ENCODE data around the gene DNAJC18. TPM values are rescaled to one million over a fixed set of nuclear protein-coding genes. Genes with fewer than 3 reads are reported as not detected.
"Not testable (repeated sequence)": the region's sequence is repeated elsewhere in the genome, so short reads cannot be mapped to it uniquely, and the experiment has no call there.

The DNAJC18 gene
- total RNA-seq, 1 experiment from 2014 or later, result 16.7 TPM

DNA sequence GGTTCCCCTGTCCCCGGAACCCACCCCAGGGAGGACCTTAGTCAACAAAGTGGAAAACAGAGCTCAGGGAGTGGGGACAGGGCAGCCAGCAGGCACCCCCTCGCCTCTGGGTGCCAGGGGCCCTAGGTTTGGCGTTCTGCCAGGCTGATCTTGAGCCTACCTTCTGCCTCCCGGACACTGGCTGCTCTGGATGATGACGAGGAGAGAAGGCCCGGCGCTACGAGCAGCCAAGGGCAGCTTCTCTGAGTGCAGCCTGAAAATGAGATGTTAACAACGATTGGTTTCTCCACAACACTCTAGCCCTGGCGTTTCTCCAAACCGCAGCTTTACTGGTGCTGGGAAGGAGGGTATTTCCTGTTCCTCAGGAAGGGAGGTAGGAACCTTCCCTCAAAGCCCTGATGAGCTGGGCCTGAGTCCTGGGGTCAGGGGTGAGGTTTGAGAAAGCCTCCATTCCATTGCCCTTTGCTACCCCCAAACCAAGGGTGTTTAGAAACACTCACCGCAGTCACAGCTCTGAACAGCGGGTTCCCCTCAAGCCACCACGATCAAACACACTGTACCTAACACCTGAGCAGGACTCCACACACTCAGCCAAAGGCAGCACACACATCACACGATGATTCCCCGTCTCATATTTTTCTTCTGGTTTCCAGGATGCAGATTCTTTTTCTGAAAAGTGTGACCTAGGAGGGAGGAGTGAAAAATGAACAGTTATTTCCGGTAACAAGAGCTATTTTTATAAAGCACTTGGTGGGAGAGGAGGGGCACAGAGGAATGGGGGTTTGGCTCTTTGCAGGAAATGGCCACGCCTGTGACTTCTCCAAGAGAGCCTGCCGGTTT is 42.9 kb upstream of the DNAJC18 start, which contains the start of gene STING1:
Gene STING1, minus strand, starts transcription at position 709 of the 840 bp plus-strand sequence. CDS start 1,054 bp downstream, outside the sequence.
- H3K4me3 ChIP-seq (ENCODE audit: low read depth, low read length, poor library complexity, severe bottlenecking), result peak within 1 kb of the TSS; percentile 55
- TF ChIP-seq, protein P1, sequence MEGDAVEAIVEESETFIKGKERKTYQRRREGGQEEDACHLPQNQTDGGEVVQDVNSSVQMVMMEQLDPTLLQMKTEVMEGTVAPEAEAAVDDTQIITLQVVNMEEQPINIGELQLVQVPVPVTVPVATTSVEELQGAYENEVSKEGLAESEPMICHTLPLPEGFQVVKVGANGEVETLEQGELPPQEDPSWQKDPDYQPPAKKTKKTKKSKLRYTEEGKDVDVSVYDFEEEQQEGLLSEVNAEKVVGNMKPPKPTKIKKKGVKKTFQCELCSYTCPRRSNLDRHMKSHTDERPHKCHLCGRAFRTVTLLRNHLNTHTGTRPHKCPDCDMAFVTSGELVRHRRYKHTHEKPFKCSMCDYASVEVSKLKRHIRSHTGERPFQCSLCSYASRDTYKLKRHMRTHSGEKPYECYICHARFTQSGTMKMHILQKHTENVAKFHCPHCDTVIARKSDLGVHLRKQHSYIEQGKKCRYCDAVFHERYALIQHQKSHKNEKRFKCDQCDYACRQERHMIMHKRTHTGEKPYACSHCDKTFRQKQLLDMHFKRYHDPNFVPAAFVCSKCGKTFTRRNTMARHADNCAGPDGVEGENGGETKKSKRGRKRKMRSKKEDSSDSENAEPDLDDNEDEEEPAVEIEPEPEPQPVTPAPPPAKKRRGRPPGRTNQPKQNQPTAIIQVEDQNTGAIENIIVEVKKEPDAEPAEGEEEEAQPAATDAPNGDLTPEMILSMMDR (conservative IDR thresholded peaks at IDR 0.05; ENCODE audit: low read depth, low read length), result no peak
- no peak for TF ChIP-seq EZH2 (IDR thresholded peaks at IDR 0.05; ENCODE audit: borderline replicate concordance, low read depth, low read length, poor library complexity, severe bottlenecking)
- POLR2A ChIA-PET (ENCODE audit: low non-redundant PET), result interaction anchor here (0.6 kb wide), 2 partner anchors 192 to 992 kb away, joined by 3 to 4 read pairs; no protein-coding TSS in a partner anchor

DNA sequence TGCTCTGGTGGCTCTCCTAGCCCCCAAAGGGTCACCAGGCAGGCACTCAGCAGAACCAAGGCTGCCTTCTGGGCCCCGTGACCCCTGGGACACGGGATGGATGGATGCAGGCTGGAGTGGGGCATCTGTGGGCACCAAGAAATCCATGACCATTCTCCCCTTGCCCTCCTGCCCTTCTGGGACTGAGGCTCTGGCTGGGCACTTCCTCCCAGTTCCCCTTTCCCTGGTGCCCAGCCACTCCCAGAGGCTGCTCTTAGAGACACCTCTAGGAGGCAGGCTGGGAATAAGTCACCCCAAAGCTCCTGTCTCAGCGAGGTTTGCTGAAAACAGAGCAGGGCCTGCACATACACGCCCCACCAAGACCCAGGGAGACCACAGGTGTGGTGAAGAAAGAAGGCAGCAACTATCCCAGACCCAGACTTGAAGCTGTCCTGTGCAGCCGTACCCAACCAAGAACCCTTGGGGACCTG is 42.3 kb upstream of the DNAJC18 start:
- H3K27me3 ChIP-seq (replicated peaks; ENCODE audit: insufficient read depth, low read depth, low read length, poor library complexity), result no peaks in the 10 kb centered on the region
- no peaks in the 10 kb centered on the region for H3K9me3 ChIP-seq (ENCODE audit: low read depth, low read length, poor library complexity, severe bottlenecking)
- H3K36me3 ChIP-seq (ENCODE audit: insufficient read depth, low read length, poor library complexity, severe bottlenecking), result peaks cover 10% of the 10 kb centered on the region
- intact Hi-C loops (cut with micrococcal nuclease; ENCODE audit: unreplicated experiment), result no loop called here
- TF ChIP-seq, protein P1 (conservative IDR thresholded peaks at IDR 0.05; ENCODE audit: low read depth, low read length), result peak; percentile 36; the same call in 1 of the 2 replicates
- no peak for TF ChIP-seq EZH2 (IDR thresholded peaks at IDR 0.05; ENCODE audit: borderline replicate concordance, low read depth, low read length, poor library complexity, severe bottlenecking)
- ChIA-PET CTCF (interaction anchor here (1.2 kb wide), 1 partner anchor 59 kb away, joined by 6 read pairs; no protein-coding TSS in a partner anchor), POLR2A (ENCODE audit: low non-redundant PET) (interaction anchor here (0.6 kb wide), 1 partner anchor 991 kb away, joined by 4 read pairs; no protein-coding TSS in a partner anchor)
- H3K4me1 ChIP-seq (ENCODE audit: insufficient read depth, low read length, poor library complexity, severe bottlenecking), result peaks cover 10% of the 10 kb centered on the region
- H3K27ac ChIP-seq (ENCODE audit: low read depth, low read length, poor library complexity, severe bottlenecking), result peak overlapping the region; percentile 89
- no TSS peak for BruUV-seq (replicated peaks)
- H3K4me3 ChIP-seq (ENCODE audit: low read depth, low read length, poor library complexity, severe bottlenecking), result peak overlapping the region; percentile 55
- peak; percentile 50 for DNase-seq (ENCODE audit: low spot score)

More for the DNA sequence above, 42.9 kb upstream of the DNAJC18 start, which contains the start of gene STING1:
- H3K27me3 ChIP-seq (replicated peaks; ENCODE audit: insufficient read depth, low read depth, low read length, poor library complexity), result no peaks in the 10 kb centered on the region
- TSS peak; percentile 40 for BruUV-seq (replicated peaks)
- H3K36me3 ChIP-seq (ENCODE audit: insufficient read depth, low read length, poor library complexity, severe bottlenecking), result peaks cover 10% of the 10 kb centered on the region
- H3K27ac ChIP-seq (ENCODE audit: low read depth, low read length, poor library complexity, severe bottlenecking), result peak within 1 kb of the TSS; percentile 89
- no peaks in the 10 kb centered on the region for H3K9me3 ChIP-seq (ENCODE audit: low read depth, low read length, poor library complexity, severe bottlenecking)
- peaks cover 10% of the 10 kb centered on the region for H3K4me1 ChIP-seq (ENCODE audit: insufficient read depth, low read length, poor library complexity, severe bottlenecking)
- DNase-seq (ENCODE audit: low spot score), result peak; percentile 96
- CTCF ChIA-PET, result interaction anchor here (1.2 kb wide), 1 partner anchor 60 kb away, joined by 6 read pairs; no protein-coding TSS in a partner anchor
- intact Hi-C loops (cut with micrococcal nuclease; ENCODE audit: unreplicated experiment), result no loop called here

DNA sequence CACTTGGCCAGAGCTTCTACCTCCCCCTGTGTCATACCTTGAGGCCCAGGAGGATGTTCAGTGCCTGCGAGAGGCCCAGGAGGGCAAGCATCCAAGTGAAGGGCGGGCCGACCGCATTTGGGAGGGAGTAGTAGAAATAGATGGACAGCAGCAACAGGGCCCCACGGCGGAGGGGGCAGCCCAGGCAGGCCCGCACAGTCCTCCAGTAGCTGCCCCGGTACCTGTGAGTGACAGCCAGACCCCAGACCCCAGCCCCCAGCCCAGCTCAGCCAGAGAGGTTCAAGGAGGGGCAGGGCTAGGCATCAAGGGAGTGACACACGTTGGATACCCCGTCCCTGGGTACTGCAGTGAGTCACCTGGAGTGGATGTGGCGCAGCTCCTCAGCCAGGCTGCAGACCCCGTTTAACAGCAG is 41.8 kb upstream of the DNAJC18 start:
- Histone ChIP-seq H3K27ac (ENCODE audit: low read depth, low read length, poor library complexity, severe bottlenecking) (peak overlapping the region; percentile 89), H3K27me3 (replicated peaks; ENCODE audit: insufficient read depth, low read depth, low read length, poor library complexity) (no peaks in the 10 kb centered on the region), H3K36me3 (ENCODE audit: insufficient read depth, low read length, poor library complexity, severe bottlenecking) (peaks cover 10% of the 10 kb centered on the region), H3K4me1 (ENCODE audit: insufficient read depth, low read length, poor library complexity, severe bottlenecking) (peaks cover 10% of the 10 kb centered on the region), H3K9me3 (ENCODE audit: low read depth, low read length, poor library complexity, severe bottlenecking) (no peaks in the 10 kb centered on the region), H3K4me3 (ENCODE audit: low read depth, low read length, poor library complexity, severe bottlenecking) (peak overlapping the region; percentile 55)
- no peak for DNase-seq (ENCODE audit: low spot score)
- ChIA-PET CTCF (interaction anchor here (1.2 kb wide), 1 partner anchor 58 kb away, joined by 6 read pairs; no protein-coding TSS in a partner anchor), POLR2A (ENCODE audit: low non-redundant PET) (no interaction called here)
- intact Hi-C loops (cut with micrococcal nuclease; ENCODE audit: unreplicated experiment), result no loop called here
- no TSS peak for BruUV-seq (replicated peaks)
- TF ChIP-seq, protein P1 (conservative IDR thresholded peaks at IDR 0.05; ENCODE audit: low read depth, low read length), result no peak
- no peak for TF ChIP-seq EZH2 (IDR thresholded peaks at IDR 0.05; ENCODE audit: borderline replicate concordance, low read depth, low read length, poor library complexity, severe bottlenecking)

DNA sequence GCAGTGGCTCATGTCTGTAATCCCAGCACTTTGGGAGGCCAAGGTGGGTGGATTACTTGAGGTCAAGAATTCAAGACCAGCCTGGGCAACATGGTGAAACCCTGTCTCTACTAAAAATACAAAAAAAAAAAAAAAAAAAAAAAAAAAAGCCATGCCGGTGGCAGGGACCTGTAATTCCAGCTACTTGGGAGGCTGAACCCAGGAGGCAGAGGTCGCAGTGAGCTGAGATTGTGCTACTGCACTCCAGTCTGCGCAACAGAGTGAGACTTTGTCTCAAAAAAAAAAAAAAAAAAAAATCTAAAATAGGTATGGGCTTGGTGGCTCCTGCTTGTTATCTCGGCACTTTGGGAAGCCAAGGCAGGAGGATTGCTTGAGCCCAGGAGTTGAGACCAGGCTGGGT is 40.4 kb upstream of the DNAJC18 start:
- not testable (repeated sequence) for BruUV-seq (replicated peaks)

More for the DNA sequence above, 40.4 kb upstream of the DNAJC18 start:
- H3K27ac ChIP-seq (ENCODE audit: low read depth, low read length, poor library complexity, severe bottlenecking); H3K4me3 ChIP-seq (ENCODE audit: low read depth, low read length, poor library complexity, severe bottlenecking); DNase-seq (ENCODE audit: low spot score); intact Hi-C loops (cut with micrococcal nuclease; ENCODE audit: unreplicated experiment); POLR2A ChIA-PET (ENCODE audit: low non-redundant PET); H3K9me3 ChIP-seq (ENCODE audit: low read depth, low read length, poor library complexity, severe bottlenecking); CTCF ChIA-PET; H3K27me3 ChIP-seq (replicated peaks; ENCODE audit: insufficient read depth, low read depth, low read length, poor library complexity): not testable (repeated sequence)
- peaks cover 14% of the 10 kb centered on the region for H3K4me1 ChIP-seq (ENCODE audit: insufficient read depth, low read length, poor library complexity, severe bottlenecking)
- H3K36me3 ChIP-seq (ENCODE audit: insufficient read depth, low read length, poor library complexity, severe bottlenecking), result peaks cover 20% of the 10 kb centered on the region

Data from A673 (cell line).